DOHH2 (cell line): Measurements from ENCODE around the gene RPL5.

Experiments
- CTCF ChIP-seq: fragments of 200-600 bp; sonication (generic); IDR thresholded peaks from one replicate; pipeline ENCODE4 v1.5.1; 2014; ENCODE audit warnings: antibody characterized with exemption, mild to moderate bottlenecking, low read depth, low read length; ENCODE audit not compliant: poor library complexity, severe bottlenecking
- EZH2phosphoT487 ChIP-seq: fragments of 200-600 bp; sonication (generic); IDR thresholded peaks from 2 replicates; pipeline ENCODE4 v1.6.1; 2017; ENCODE audit warnings: borderline replicate concordance, mild to moderate bottlenecking, antibody characterized with exemption, low read length, moderate library complexity, mixed read lengths

- no peak for TF ChIP-seq CTCF
- no peak for TF ChIP-seq EZH2phosphoT487
Measured at GRCh38 chr1:92822879-92823278, 9.0 kb upstream of the RPL5 start.
